H1 (cell line): Measurements from ENCODE around the gene NAIF1. TPM values are rescaled to one million over a fixed set of nuclear protein-coding genes. Genes with fewer than 3 reads are reported as not detected.

Source experiments
- CTCF ChIA-PET: fragments of 300-600 bp; sonication (Branson Sonifier 250); formaldehyde crosslinking; loops from one replicate; lab custom pipeline; 2021; ENCODE audit not compliant: partially characterized antibody; lab: Charles Lee
- POLR2A ChIA-PET: fragments of 300-600 bp; sonication (Branson Sonifier 250); formaldehyde crosslinking; loops from one replicate; lab custom pipeline; 2021; ENCODE audit warnings: inconsistent platforms; ENCODE audit not compliant: partially characterized antibody; lab: Charles Lee
- DNase-seq, 2 experiments: peaks; one replicate each; pipeline versions ENCODE4 v3.0.0 to v3.0.0-alpha.2; 2010 to 2022; ENCODE audit warnings: low spot score in 2 of 2, low read depth in 1 of 2, mixed read lengths in 1 of 2
- FAIRE-seq: peaks from 2 replicates; lab custom pipeline; 2011; peaks lifted over from hg19 to GRCh38; lab: Jason Lieb, UNC
- H2AFZ ChIP-seq: 2 replicates; pipeline ENCODE4 v1.8.1; 2012; ENCODE audit warnings: low read length, inconsistent platforms
- H2AK5ac ChIP-seq: 2 replicates; pipeline ENCODE4 v1.6.1; 2013; ENCODE audit warnings: low read depth, low read length
- H2BK120ac ChIP-seq: replicated peaks from 2 replicates; pipeline ENCODE3; 2013; ENCODE audit warnings: low read depth, low read length, inconsistent platforms
- H2BK12ac ChIP-seq: 2 replicates; pipeline ENCODE4 v1.6.1; 2013; ENCODE audit warnings: low read depth, low read length
- H2BK15ac ChIP-seq: 2 replicates; pipeline ENCODE4 v1.6.1; 2013; ENCODE audit warnings: low read length
- H2BK20ac ChIP-seq: 2 replicates; pipeline ENCODE4 v1.6.1; 2013; ENCODE audit warnings: low read length
- H2BK5ac ChIP-seq: 2 replicates; pipeline ENCODE4 v1.6.1; 2013; ENCODE audit warnings: low read depth, low read length
- H3K14ac ChIP-seq: 2 replicates; pipeline ENCODE4 v1.6.1; 2013; ENCODE audit warnings: inconsistent platforms; ENCODE audit not compliant: insufficient read length
- H3K18ac ChIP-seq: 2 replicates; pipeline ENCODE4 v1.6.1; 2013; ENCODE audit warnings: low read length; ENCODE audit errors: extremely low read depth
- H3K23ac ChIP-seq: 2 replicates; pipeline ENCODE4 v1.6.1; 2013; ENCODE audit warnings: inconsistent platforms; ENCODE audit not compliant: insufficient read length
- H3K23me2 ChIP-seq: 2 replicates; pipeline ENCODE4 v1.6.1; 2013; ENCODE audit warnings: low read depth, low read length
- H3K27ac ChIP-seq: 2 replicates; pipeline ENCODE4 v1.6.1; 2011; ENCODE audit warnings: low read depth, low read length, inconsistent platforms
- H3K27me3 ChIP-seq, 4 experiments: replicated peaks in 1 of 4; 1 replicate in 1 of 4; 2 replicates in 3 of 4; pipeline versions ENCODE4 v1.6.1 to v1.8.1; 2011 to 2013; ENCODE audit warnings: low read length in 3 of 4, mild to moderate bottlenecking in 3 of 4, inconsistent platforms in 2 of 4, mixed read lengths in 2 of 4, moderate library complexity in 1 of 4; ENCODE audit not compliant: control insufficient read depth in 3 of 4, insufficient read depth in 3 of 4; ENCODE audit errors: extremely low read depth in 1 of 4
- H3K36me3 ChIP-seq, 4 experiments: 2 replicates each; pipeline versions ENCODE4 v1.6.1 to v1.8.1; 2011 to 2013; ENCODE audit warnings: mild to moderate bottlenecking in 4 of 4, low read length in 3 of 4, moderate library complexity in 2 of 4, control low read depth in 1 of 4, inconsistent platforms in 1 of 4; ENCODE audit not compliant: insufficient read depth in 4 of 4, control insufficient read depth in 2 of 4
- H3K4ac ChIP-seq: replicated peaks from 2 replicates; pipeline ENCODE3; 2013; ENCODE audit warnings: low read length, low read depth, mixed read lengths, inconsistent platforms; ENCODE audit not compliant: insufficient read length
- H3K4me1 ChIP-seq, 4 experiments: replicated peaks in 1 of 4; 1 replicate in 1 of 4; 2 replicates in 3 of 4; pipeline versions ENCODE4 v1.6.1 to v1.8.1; 2011 to 2013; ENCODE audit warnings: low read length in 3 of 4, inconsistent platforms in 2 of 4, mixed read lengths in 1 of 4; ENCODE audit not compliant: insufficient read depth in 4 of 4, control insufficient read depth in 3 of 4
- H3K4me2 ChIP-seq, 2 experiments: 2 replicates each; pipeline versions ENCODE4 v1.6.1 to v1.8.1; 2011 to 2013; ENCODE audit warnings: low read depth in 2 of 2, low read length in 2 of 2, control low read depth in 1 of 2, inconsistent platforms in 1 of 2, mild to moderate bottlenecking in 1 of 2; ENCODE audit not compliant: insufficient read depth in 1 of 2
- H3K4me3 ChIP-seq, 4 experiments: fragments of 200-600, 300-600 bp in 1 of 4; sonication (generic), shearing (Covaris generic), sonication (Bioruptor Twin) in 1 of 4; 2 replicates each; pipeline versions ENCODE4 v1.5.1 to v1.8.1; 2011 to 2016; ENCODE audit warnings: low read length in 4 of 4, low read depth in 3 of 4, control low read depth in 2 of 4, inconsistent platforms in 2 of 4, mild to moderate bottlenecking in 2 of 4, mixed read lengths in 1 of 4, moderate library complexity in 1 of 4; ENCODE audit not compliant: insufficient read depth in 2 of 4; ENCODE audit errors: extremely low read depth in 1 of 4
- H3K56ac ChIP-seq: replicated peaks from 2 replicates; pipeline ENCODE3; 2013; ENCODE audit warnings: low read depth, mild to moderate bottlenecking, mixed read lengths, low read length, inconsistent platforms; ENCODE audit not compliant: insufficient read length
- H3K79me1 ChIP-seq: 2 replicates; pipeline ENCODE4 v1.6.1; 2013; ENCODE audit warnings: low read depth, low read length, control low read depth
- H3K79me2 ChIP-seq, 2 experiments: 2 replicates each; pipeline versions ENCODE4 v1.6.1 to v1.8.1; 2012 to 2013; ENCODE audit warnings: low read length in 2 of 2, mild to moderate bottlenecking in 2 of 2, inconsistent platforms in 1 of 2; ENCODE audit not compliant: insufficient read depth in 2 of 2, control insufficient read depth in 1 of 2
- H3K9ac ChIP-seq, 4 experiments: replicated peaks in 1 of 4; 1 replicate in 1 of 4; 2 replicates in 3 of 4; pipeline versions ENCODE4 v1.6.1 to v1.8.1; 2011 to 2013; ENCODE audit warnings: low read depth in 3 of 4, low read length in 3 of 4, control low read depth in 2 of 4, mild to moderate bottlenecking in 2 of 4, moderate library complexity in 2 of 4, inconsistent platforms in 1 of 4; ENCODE audit errors: extremely low read depth in 1 of 4
- H3K9me3 ChIP-seq, 2 experiments: 2 replicates each; pipeline versions ENCODE4 v1.6.1 to v1.8.1; 2012 to 2013; ENCODE audit warnings: mild to moderate bottlenecking in 2 of 2, moderate library complexity in 2 of 2, control low read depth in 1 of 2, inconsistent platforms in 1 of 2, low read depth in 1 of 2, low read length in 1 of 2, mixed read lengths in 1 of 2; ENCODE audit not compliant: insufficient read depth in 2 of 2
- H4K20me1 ChIP-seq, 2 experiments: replicated peaks in 1 of 2; 2 replicates each; pipeline versions ENCODE3 to v1.8.1; 2011 to 2013; ENCODE audit warnings: inconsistent platforms in 2 of 2, low read length in 2 of 2, mild to moderate bottlenecking in 1 of 2; ENCODE audit not compliant: insufficient read depth in 2 of 2, control insufficient read depth in 1 of 2
- H4K5ac ChIP-seq: 2 replicates; pipeline ENCODE4 v1.6.1; 2013; ENCODE audit warnings: low read length, low read depth, mixed read lengths, inconsistent platforms; ENCODE audit not compliant: insufficient read length
- H4K8ac ChIP-seq: 2 replicates; pipeline ENCODE4 v1.8.0; 2013; ENCODE audit warnings: mild to moderate bottlenecking, moderate library complexity, low read length, inconsistent platforms; ENCODE audit not compliant: insufficient read depth; ENCODE audit errors: extremely low read depth
- H4K91ac ChIP-seq: replicated peaks from 2 replicates; pipeline ENCODE3; 2013; ENCODE audit warnings: low read length, mixed read lengths, inconsistent platforms; ENCODE audit not compliant: insufficient read length
- ASH2L ChIP-seq: fragments of 200-600, 300-600 bp; sonication (generic); IDR thresholded peaks from one replicate; pipeline ENCODE4 v1.7.1; 2017; ENCODE audit warnings: low read length
- CREB1 ChIP-seq: IDR thresholded peaks from 2 replicates; pipeline ENCODE4 v1.6.1; 2012; ENCODE audit warnings: inconsistent platforms
- CTCF ChIP-seq, 3 experiments: IDR thresholded peaks; 1 replicate in 2 of 3; 2 replicates in 1 of 3; pipeline versions ENCODE4 v1.5.1 to v1.6.1; 2011; ENCODE audit warnings: low read length in 3 of 3, mild to moderate bottlenecking in 3 of 3, inconsistent platforms in 2 of 3, low read depth in 1 of 3, moderate library complexity in 1 of 3; ENCODE audit not compliant: insufficient read depth in 1 of 3; ENCODE audit errors: control extremely low read depth in 1 of 3
- KDM1A ChIP-seq: fragments of 200-600, 300-600 bp; sonication (generic); IDR thresholded peaks from 2 replicates; pipeline ENCODE4 v1.7.1; 2016; ENCODE audit warnings: mild to moderate bottlenecking, low read length, borderline replicate concordance
- NANOG ChIP-seq: IDR thresholded peaks from 2 replicates; pipeline ENCODE4 v1.6.1; 2011; ENCODE audit warnings: low read length, low read depth, mild to moderate bottlenecking, inconsistent platforms; ENCODE audit not compliant: insufficient read depth, poor library complexity, severe bottlenecking
- NRF1 ChIP-seq: IDR thresholded peaks from 2 replicates; pipeline ENCODE4 v1.6.1; 2011; ENCODE audit warnings: mild to moderate bottlenecking, low read depth, low read length, improper control_type of control experiment
- POLR2A ChIP-seq, 2 experiments: IDR thresholded peaks; 1 replicate in 1 of 2; 2 replicates in 1 of 2; pipeline ENCODE4 v1.6.1; 2011; ENCODE audit warnings: low read depth in 2 of 2, low read length in 2 of 2, mild to moderate bottlenecking in 2 of 2; ENCODE audit errors: control extremely low read depth in 1 of 2
- RFX5 ChIP-seq: IDR thresholded peaks from 2 replicates; pipeline ENCODE4 v1.6.1; 2011; ENCODE audit warnings: low read depth, low read length, improper control_type of control experiment, borderline replicate concordance
- SIN3A ChIP-seq, 2 experiments: IDR thresholded peaks in 1 of 2; conservative IDR thresholded peaks in 1 of 2; 2 replicates each; pipeline ENCODE4 v1.6.1; 2011 to 2012; ENCODE audit warnings: low read length in 2 of 2, improper control_type of control experiment in 1 of 2, low read depth in 1 of 2, mild to moderate bottlenecking in 1 of 2
- SIRT6 ChIP-seq: IDR thresholded peaks from one replicate; pipeline ENCODE4 v1.7.1; 2012; ENCODE audit warnings: low read length, inconsistent platforms
- TBP ChIP-seq: IDR thresholded peaks from 2 replicates; pipeline ENCODE4 v1.6.1; 2011; ENCODE audit warnings: low read depth, low read length, improper control_type of control experiment
- TEAD4 ChIP-seq: IDR thresholded peaks from 2 replicates; pipeline ENCODE4 v1.6.1; 2012; ENCODE audit warnings: low read depth, low read length, inconsistent platforms, mixed read lengths
- WGBS, 2 experiments: shearing (Covaris generic) in 1 of 2; methylation state at CpG; one replicate each; pipeline versions ENCODE4 v1.1.6 to v1.1.7; 2013 to 2015; ENCODE audit warnings: low lambda C conversion rate in 2 of 2, mixed read lengths in 2 of 2, inconsistent platforms in 1 of 2, low coverage in 1 of 2, missing lambda C conversion rate in 1 of 2; ENCODE audit not compliant: insufficient replicate concordance in 2 of 2, insufficient coverage in 1 of 2, insufficient read length in 1 of 2; ENCODE audit errors: extremely low coverage in 1 of 2, missing lambda C conversion rate in 1 of 2; 5-methylcytosine and 5-hydroxymethylcytosine counted together
- polyA plus RNA-seq, 7 experiments: library from polyadenylated mRNA; depleted of rRNA in 3 of 7; stranded (reverse) in 5 of 7; unstranded in 2 of 7; fragments of >200 nt in 5 of 7; fragments of 200-250 nt in 2 of 7; gene quantifications; 1 replicate in 5 of 7; 2 replicates in 1 of 7; 4 replicates in 1 of 7; pipeline versions ENCODE4 v1.2.1 to v1.2.3, GENCODE V29; 2011 to 2013; ENCODE audit warnings: missing spikeins in 2 of 7, mixed read lengths in 2 of 7
- total RNA-seq: library from RNA; stranded (reverse); fragmentation: NEBNext Ultra II Directional; extraction: Animal tissue kit (Norgen Biotek cat#: 25700); gene quantifications from 2 replicates; pipeline ENCODE4 v1.2.1, GENCODE V29; 2021

Gene NAIF1
- total and polyA plus RNA-seq, 2 of the 8 experiments (the other 6 are each of a cell fraction or from before 2014, with no cell fraction given), result 8.7 to 9.0 TPM

- Histone ChIP-seq H2BK20ac (no peak overlapping the region), H2AK5ac (no peak overlapping the region), H3K9ac (no peak overlapping the region), H3K23me2 (no peaks in the 10 kb centered on the region), H4K5ac (no peak overlapping the region), H3K27ac (no peak overlapping the region), H3K23ac (no peak overlapping the region), H3K4ac (no peak overlapping the region), H3K14ac (no peak overlapping the region), H2BK15ac (no peak overlapping the region), H2BK12ac (no peak overlapping the region), H3K79me2 (no peaks in the 10 kb centered on the region), H3K79me1 (no peaks in the 10 kb centered on the region), H3K27me3 (no peaks in the 10 kb centered on the region), H3K9me3 (no peaks in the 10 kb centered on the region), H3K4me2 (no peak overlapping the region), H3K4me1 (no peaks in the 10 kb centered on the region), H2BK120ac (no peak overlapping the region), H3K18ac (no peak overlapping the region), H2AFZ (no peak overlapping the region), H4K91ac (no peak overlapping the region), H2BK5ac (no peak overlapping the region), H4K8ac (no peak overlapping the region), H3K56ac (no peak overlapping the region), H3K36me3 (no peaks in the 10 kb centered on the region), H3K4me3 (no peak overlapping the region), H4K20me1 (no peaks in the 10 kb centered on the region)
- DNase-seq (peak in 1 of 2 experiments; percentile 61), FAIRE-seq (no peak)
- 79% methylated on average over 2 of the region's 4 CpGs; no CpG with 5 or more reads in 1 of the 2 experiments for WGBS, 2 experiments
- ChIA-PET POLR2A (no interaction called here), CTCF (interaction anchor here (0.6 to 38.5 kb wide), 14 partner anchors 11 to 72 kb away, joined by 3 to 825 read pairs (median 4); partner anchors contain the start of gene DPM2)
- TF ChIP-seq NRF1 (no peak), SIRT6 (no peak), CTCF (IDR thresholded peaks at IDR 0.05; ENCODE audit: control extremely low read depth in 1 of 3, insufficient read depth in 1 of 3, low read depth in 1 of 3, low read length in 3 of 3) (peak; percentile 32 to 67 (median 62)), KDM1A (peak; percentile 94), TBP (no peak), SIN3A (conservative IDR thresholded peaks at IDR 0.05 in 1 of 2, IDR thresholded peaks at IDR 0.05 in 1 of 2; ENCODE audit: low read depth in 1 of 2, low read length in 2 of 2) (no peak), NANOG (no peak), POLR2A (IDR thresholded peaks at IDR 0.05; ENCODE audit: control extremely low read depth in 1 of 2, low read depth in 2 of 2, low read length in 2 of 2) (no peak), CREB1 (no peak), ASH2L (no peak), RFX5 (no peak), TEAD4 (no peak)
These were observed 46.4 kb downstream of the NAIF1 start for GRCh38 chr9:128020692-128021091.
